Erythroblast (primary cell): ENCODE data around the gene CPPED1.

ENCODE experiments used
- GATA1 ChIP-seq: IDR thresholded peaks from 2 replicates; pipeline ENCODE4 v1.6.1; 2011; ENCODE audit warnings: low read depth, mild to moderate bottlenecking, control low read depth, low read length, moderate library complexity
- POLR2A ChIP-seq: IDR thresholded peaks from 2 replicates; pipeline ENCODE4 v1.6.1; 2011; ENCODE audit warnings: mild to moderate bottlenecking, low read length

DNA sequence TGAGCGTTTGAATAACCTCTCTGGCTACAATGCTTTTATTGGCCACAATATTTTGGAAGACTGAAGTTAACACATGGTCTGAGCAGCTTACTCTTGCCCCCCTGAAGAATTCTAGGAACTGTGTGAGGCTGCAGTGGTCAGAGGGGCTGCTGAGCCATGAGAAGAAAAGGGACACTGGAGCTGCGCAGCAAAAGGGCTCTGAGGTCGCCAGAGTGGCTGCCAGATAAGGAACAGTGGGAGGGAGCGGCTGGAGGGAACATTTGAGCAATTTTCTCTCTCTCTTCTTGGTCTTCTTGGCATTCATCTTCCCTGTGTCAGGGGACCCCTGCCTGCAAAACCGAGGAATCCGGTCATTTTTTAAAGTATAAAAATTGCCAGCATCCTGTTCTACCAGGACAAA, 66.1 kb downstream of the CPPED1 start:
- TF ChIP-seq POLR2A (no peak), GATA1 (no peak)
